Measurements from ENCODE around the gene SIGLEC8.
"Not testable (repeated sequence)": the region's sequence is repeated elsewhere in the genome, so short reads cannot be mapped to it uniquely, and the experiment has no call there.

The SIGLEC8 gene

GRCh38 chr19:51458051-51458645 lies at the start of gene SIGLEC8:
Gene SIGLEC8 (minus strand): TSS chr19:51458454. CDS start chr19:51458387, 67 bp downstream.
- Histone ChIP-seq H3K9ac (ENCODE audit: low read length) (no peak within 1 kb of the TSS), H3K36me3 (ENCODE audit: insufficient read depth, low read length) (no peaks in the 10 kb centered on the region), H3K4me3 (ENCODE audit: low read depth in 1 of 2, low read length in 2 of 2) (no peak within 1 kb of the TSS), H3K9me3 (ENCODE audit: low read length) (no peaks in the 10 kb centered on the region), H3K27ac (ENCODE audit: low read depth, low read length) (no peak within 1 kb of the TSS), H3K27me3 (ENCODE audit: control insufficient read depth in 1 of 2, insufficient read depth in 2 of 2, low read length in 2 of 2) (peaks cover 0 to 9% of the 10 kb centered on the region in 2 donors), H3K4me1 (ENCODE audit: insufficient read depth, low read length) (no peaks in the 10 kb centered on the region)

- Histone ChIP-seq H3K27ac (ENCODE audit: low read depth, low read length) (no peak overlapping the region), H3K4me1 (ENCODE audit: insufficient read depth, low read length) (no peaks in the 10 kb centered on the region), H3K4me3 (ENCODE audit: low read depth in 1 of 2, low read length in 2 of 2) (no peak overlapping the region), H3K9ac (ENCODE audit: low read length) (no peak overlapping the region), H3K27me3 (ENCODE audit: control insufficient read depth in 1 of 2, insufficient read depth in 2 of 2, low read length in 2 of 2) (peaks cover 0 to 9% of the 10 kb centered on the region in 2 donors), H3K36me3 (ENCODE audit: insufficient read depth, low read length) (no peaks in the 10 kb centered on the region), H3K9me3 (ENCODE audit: low read length) (no peaks in the 10 kb centered on the region)
Observed at GRCh38 chr19:51507640-51508058, 49.4 kb upstream of the SIGLEC8 start.

- Histone ChIP-seq H3K27me3 (ENCODE audit: control insufficient read depth in 1 of 2, insufficient read depth in 2 of 2, low read length in 2 of 2) (peaks cover 0 to 9% of the 10 kb centered on the region in 2 donors), H3K9ac (ENCODE audit: low read length) (no peak overlapping the region), H3K27ac (ENCODE audit: low read depth, low read length) (no peak overlapping the region), H3K4me3 (ENCODE audit: low read depth in 1 of 2, low read length in 2 of 2) (no peak overlapping the region), H3K4me1 (ENCODE audit: insufficient read depth, low read length) (no peaks in the 10 kb centered on the region), H3K36me3 (ENCODE audit: insufficient read depth, low read length) (no peaks in the 10 kb centered on the region), H3K9me3 (ENCODE audit: low read length) (no peaks in the 10 kb centered on the region)
Observed at GRCh38 chr19:51507192-51507591, 48.9 kb upstream of the SIGLEC8 start.

GRCh38 chr19:51505904-51506303 lies 47.6 kb upstream of the SIGLEC8 start:
- Histone ChIP-seq H3K9ac (ENCODE audit: low read length) (no peak overlapping the region), H3K4me3 (ENCODE audit: low read depth in 1 of 2, low read length in 2 of 2) (no peak overlapping the region), H3K27ac (ENCODE audit: low read depth, low read length) (no peak overlapping the region), H3K27me3 (ENCODE audit: control insufficient read depth in 1 of 2, insufficient read depth in 2 of 2, low read length in 2 of 2) (peaks cover 0 to 9% of the 10 kb centered on the region in 2 donors), H3K36me3 (ENCODE audit: insufficient read depth, low read length) (no peaks in the 10 kb centered on the region), H3K4me1 (ENCODE audit: insufficient read depth, low read length) (no peaks in the 10 kb centered on the region), H3K9me3 (ENCODE audit: low read length) (no peaks in the 10 kb centered on the region)

GRCh38 chr19:51503896-51504295 lies 45.6 kb upstream of the SIGLEC8 start:
- Histone ChIP-seq H3K27ac (ENCODE audit: low read depth, low read length) (no peak overlapping the region), H3K36me3 (ENCODE audit: insufficient read depth, low read length) (no peaks in the 10 kb centered on the region), H3K4me1 (ENCODE audit: insufficient read depth, low read length) (no peaks in the 10 kb centered on the region), H3K27me3 (ENCODE audit: control insufficient read depth in 1 of 2, insufficient read depth in 2 of 2, low read length in 2 of 2) (peaks cover 0 to 5% of the 10 kb centered on the region in 2 donors), H3K4me3 (ENCODE audit: low read depth in 1 of 2, low read length in 2 of 2) (no peak overlapping the region), H3K9me3 (ENCODE audit: low read length) (no peaks in the 10 kb centered on the region), H3K9ac (ENCODE audit: low read length) (no peak overlapping the region)

- Histone ChIP-seq H3K4me3 (ENCODE audit: low read depth in 1 of 2, low read length in 2 of 2) (no peak overlapping the region), H3K9me3 (ENCODE audit: low read length) (no peaks in the 10 kb centered on the region), H3K27me3 (ENCODE audit: control insufficient read depth in 1 of 2, insufficient read depth in 2 of 2, low read length in 2 of 2) (no peaks in the 10 kb centered on the region), H3K9ac (ENCODE audit: low read length) (no peak overlapping the region), H3K36me3 (ENCODE audit: insufficient read depth, low read length) (no peaks in the 10 kb centered on the region), H3K4me1 (ENCODE audit: insufficient read depth, low read length) (no peaks in the 10 kb centered on the region), H3K27ac (ENCODE audit: low read depth, low read length) (no peak overlapping the region)
Observed at GRCh38 chr19:51503286-51503817, 45.1 kb upstream of the SIGLEC8 start.

GRCh38 chr19:51501594-51502263 lies 43.5 kb upstream of the SIGLEC8 start, which contains the start of gene SIGLEC12:
Gene SIGLEC12 (minus strand): TSS chr19:51501800. CDS start chr19:51501733, 67 bp downstream.
- no peaks in the 10 kb centered on the region for H3K27me3 ChIP-seq (ENCODE audit: control insufficient read depth in 1 of 2, insufficient read depth in 2 of 2, low read length in 2 of 2)
- no peak within 1 kb of the TSS for H3K27ac ChIP-seq (ENCODE audit: low read depth, low read length)
- H3K9ac ChIP-seq (ENCODE audit: low read length) = no peak within 1 kb of the TSS
- H3K9me3 ChIP-seq (ENCODE audit: low read length) = no peaks in the 10 kb centered on the region
- H3K36me3 ChIP-seq (ENCODE audit: insufficient read depth, low read length) = no peaks in the 10 kb centered on the region
- no peaks in the 10 kb centered on the region for H3K4me1 ChIP-seq (ENCODE audit: insufficient read depth, low read length)
- no peak within 1 kb of the TSS for H3K4me3 ChIP-seq (ENCODE audit: low read depth in 1 of 2, low read length in 2 of 2)

GRCh38 chr19:51500931-51501330 lies 42.7 kb upstream of the SIGLEC8 start:
- H3K9me3 ChIP-seq (ENCODE audit: low read length); H3K27ac ChIP-seq (ENCODE audit: low read depth, low read length); H3K27me3 ChIP-seq (ENCODE audit: control insufficient read depth in 1 of 2, insufficient read depth in 2 of 2, low read length in 2 of 2); H3K36me3 ChIP-seq (ENCODE audit: insufficient read depth, low read length); H3K4me3 ChIP-seq (ENCODE audit: low read depth in 1 of 2, low read length in 2 of 2); H3K4me1 ChIP-seq (ENCODE audit: insufficient read depth, low read length); H3K9ac ChIP-seq (ENCODE audit: low read length): not testable (repeated sequence)

- Histone ChIP-seq H3K9me3 (ENCODE audit: low read length) (no peaks in the 10 kb centered on the region), H3K9ac (ENCODE audit: low read length) (no peak overlapping the region), H3K4me3 (ENCODE audit: low read depth in 1 of 2, low read length in 2 of 2) (no peak overlapping the region), H3K36me3 (ENCODE audit: insufficient read depth, low read length) (no peaks in the 10 kb centered on the region), H3K27ac (ENCODE audit: low read depth, low read length) (no peak overlapping the region), H3K4me1 (ENCODE audit: insufficient read depth, low read length) (no peaks in the 10 kb centered on the region), H3K27me3 (ENCODE audit: control insufficient read depth in 1 of 2, insufficient read depth in 2 of 2, low read length in 2 of 2) (no peaks in the 10 kb centered on the region)
Observed at GRCh38 chr19:51497666-51498065, 39.4 kb upstream of the SIGLEC8 start.

- H3K36me3 ChIP-seq (ENCODE audit: insufficient read depth, low read length) = no peaks in the 10 kb centered on the region
- H3K4me3 ChIP-seq (ENCODE audit: low read depth in 1 of 2, low read length in 2 of 2) = no peak overlapping the region
- no peaks in the 10 kb centered on the region for H3K4me1 ChIP-seq (ENCODE audit: insufficient read depth, low read length)
- no peak overlapping the region for H3K27ac ChIP-seq (ENCODE audit: low read depth, low read length)
- no peaks in the 10 kb centered on the region for H3K27me3 ChIP-seq (ENCODE audit: control insufficient read depth in 1 of 2, insufficient read depth in 2 of 2, low read length in 2 of 2)
- H3K9me3 ChIP-seq (ENCODE audit: low read length) = no peaks in the 10 kb centered on the region
- no peak overlapping the region for H3K9ac ChIP-seq (ENCODE audit: low read length)
Observed at GRCh38 chr19:51493776-51494175, 35.5 kb upstream of the SIGLEC8 start.

GRCh38 chr19:51491586-51491985 lies 33.3 kb upstream of the SIGLEC8 start:
- Histone ChIP-seq H3K9me3 (ENCODE audit: low read length) (no peaks in the 10 kb centered on the region), H3K4me1 (ENCODE audit: insufficient read depth, low read length) (no peaks in the 10 kb centered on the region), H3K27me3 (ENCODE audit: control insufficient read depth in 1 of 2, insufficient read depth in 2 of 2, low read length in 2 of 2) (no peaks in the 10 kb centered on the region), H3K9ac (ENCODE audit: low read length) (no peak overlapping the region), H3K27ac (ENCODE audit: low read depth, low read length) (no peak overlapping the region), H3K36me3 (ENCODE audit: insufficient read depth, low read length) (no peaks in the 10 kb centered on the region), H3K4me3 (ENCODE audit: low read depth in 1 of 2, low read length in 2 of 2) (no peak overlapping the region)

Data from muscle layer of colon (tissue), 2 donors.